Right lobe of liver (tissue), 6 donors: Measurements from ENCODE around the gene SH3BGRL2. TPM values are rescaled to one million over a fixed set of nuclear protein-coding genes. Genes with fewer than 3 reads are reported as not detected.

Source experiments
- ATAC-seq, 4 donors: fragments of 200-7000 bp; cut with Tn5 transposase; one replicate each; pipeline ENCODE4 v1.9.1; 2020; ENCODE audit warnings: mild to moderate bottlenecking in 4 of 4, moderate library complexity in 4 of 4
- DNase-seq, 3 donors: peaks; one replicate each; pipeline ENCODE4 v3.0.0-alpha.2; 2020
- H3K27ac ChIP-seq, 3 donors: fragments of 200-600 bp; one replicate each; pipeline ENCODE4 v1.8.0; 2022
- H3K27me3 ChIP-seq, 2 donors: fragments of 200-600 bp; one replicate each; pipeline ENCODE4 v1.8.0; 2022
- H3K36me3 ChIP-seq, 4 donors: fragments of 200-600 bp; sonication (generic) in 1 of 4; one replicate each; pipeline versions ENCODE4 v1.5.1 to v1.8.0; 2017 to 2022; ENCODE audit warnings: control low read depth in 1 of 4
- H3K4me1 ChIP-seq, 4 donors: fragments of 200-600 bp; sonication (generic) in 1 of 4; one replicate each; pipeline versions ENCODE4 v1.5.1 to v1.8.0; 2017 to 2022; ENCODE audit warnings: control low read depth in 1 of 4
- H3K4me3 ChIP-seq, 3 donors: fragments of 200-600 bp; one replicate each; pipeline ENCODE4 v1.8.0; 2022
- H3K9me3 ChIP-seq, 4 donors: fragments of 200-600 bp; sonication (generic) in 1 of 4; one replicate each; pipeline versions ENCODE4 v1.5.1 to v1.8.0; 2017 to 2022; ENCODE audit warnings: control low read depth in 1 of 4
- POLR2A ChIP-seq: fragments of 450-650 bp; IDR thresholded peaks from one replicate; pipeline ENCODE4 v1.6.1; 2017; ENCODE audit warnings: antibody characterized with exemption, mild to moderate bottlenecking
- WGBS: methylation state at CpG from one replicate; pipeline ENCODE4 v1.1.6; 2018; ENCODE audit warnings: low coverage, low lambda C conversion rate; ENCODE audit not compliant: insufficient coverage; ENCODE audit errors: missing lambda C conversion rate; 5-methylcytosine and 5-hydroxymethylcytosine counted together
- intact Hi-C, 2 donors: fragments of 100-400 bp; cut with DNase I; formaldehyde crosslinking; loops; one replicate each; pipeline versions ENCODE4 v1.11.2 to v1.14.1; 2022
- total RNA-seq, 6 experiments: library from RNA; depleted of rRNA in 2 of 6; stranded (reverse); fragments of >200 nt in 2 of 6; fragmentation: NEBNext Ultra II Directional in 3 of 6; extraction: Animal tissue kit (Norgen Biotek cat#: 25700) in 3 of 6; gene quantifications; one replicate each; pipeline versions ENCODE4 v1.1.0 to v1.2.4, GENCODE V29; 2016 to 2023
- TF ChIP-seq, protein P1 (sequence below), 4 donors: fragments of 200-600 bp in 3 of 4; fragments of 450-650 bp in 1 of 4; IDR thresholded peaks; one replicate each; pipeline versions ENCODE4 v1.5.1 to v1.8.0; 2016 to 2022; ENCODE audit warnings: antibody characterized with exemption in 4 of 4, mild to moderate bottlenecking in 2 of 4
- donor health status: DM: no; HTN: yes; CAD: no.
- donor health status: DM: no; HTN: no; CAD: no.
- donor health status: DM: no; HTN: no; CAD: no.
- donor health status: DM: no; HTN: yes; CAD: no.
- donor health status: DM: no; HTN: yes; CAD: no.

SH3BGRL2 gene
- total RNA-seq, 6 experiments from 2014 or later: 15.0 to 66.0 (median 39.5) TPM

DNA sequence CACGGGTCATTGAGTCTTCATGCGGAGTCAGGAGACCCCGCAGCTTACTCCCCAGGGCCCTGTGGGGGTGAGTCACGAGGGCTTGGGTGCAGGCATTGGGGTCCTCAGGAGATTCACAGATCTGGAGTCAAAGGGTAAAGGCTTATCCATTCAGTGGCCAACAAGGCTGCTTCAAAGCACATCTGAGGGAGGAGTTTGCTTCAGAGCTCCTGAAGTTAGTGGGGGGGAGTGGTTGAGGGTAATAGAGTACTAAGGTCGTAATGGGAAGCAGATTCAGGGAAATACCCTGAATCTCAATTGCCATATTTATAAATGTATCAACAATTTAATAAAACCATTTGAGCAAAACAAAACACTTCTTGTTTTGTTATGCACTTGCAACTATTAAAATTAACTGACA, 37.3 kb downstream of the SH3BGRL2 start:
- ATAC-seq (no peak), DNase-seq (no peak)
- no peak overlapping the region for H3K27ac ChIP-seq
- H3K27me3 ChIP-seq: no peaks in the 10 kb centered on the region
- H3K4me3 ChIP-seq: no peak overlapping the region
- H3K9me3 ChIP-seq: no peaks in the 10 kb centered on the region
- TF ChIP-seq POLR2A: no peak
- TF ChIP-seq, protein P1, sequence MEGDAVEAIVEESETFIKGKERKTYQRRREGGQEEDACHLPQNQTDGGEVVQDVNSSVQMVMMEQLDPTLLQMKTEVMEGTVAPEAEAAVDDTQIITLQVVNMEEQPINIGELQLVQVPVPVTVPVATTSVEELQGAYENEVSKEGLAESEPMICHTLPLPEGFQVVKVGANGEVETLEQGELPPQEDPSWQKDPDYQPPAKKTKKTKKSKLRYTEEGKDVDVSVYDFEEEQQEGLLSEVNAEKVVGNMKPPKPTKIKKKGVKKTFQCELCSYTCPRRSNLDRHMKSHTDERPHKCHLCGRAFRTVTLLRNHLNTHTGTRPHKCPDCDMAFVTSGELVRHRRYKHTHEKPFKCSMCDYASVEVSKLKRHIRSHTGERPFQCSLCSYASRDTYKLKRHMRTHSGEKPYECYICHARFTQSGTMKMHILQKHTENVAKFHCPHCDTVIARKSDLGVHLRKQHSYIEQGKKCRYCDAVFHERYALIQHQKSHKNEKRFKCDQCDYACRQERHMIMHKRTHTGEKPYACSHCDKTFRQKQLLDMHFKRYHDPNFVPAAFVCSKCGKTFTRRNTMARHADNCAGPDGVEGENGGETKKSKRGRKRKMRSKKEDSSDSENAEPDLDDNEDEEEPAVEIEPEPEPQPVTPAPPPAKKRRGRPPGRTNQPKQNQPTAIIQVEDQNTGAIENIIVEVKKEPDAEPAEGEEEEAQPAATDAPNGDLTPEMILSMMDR (IDR thresholded peaks at IDR 0.05): no peak
- H3K36me3 ChIP-seq: no peaks in the 10 kb centered on the region
- intact Hi-C loops: no loop called here
- peaks cover 0 to 19% (median 6%) of the 10 kb centered on the region in 4 donors for H3K4me1 ChIP-seq
- WGBS: 80% methylated on average over 2 of the region's 5 CpGs

GRCh38 chr6:79669766-79670165, 38.6 kb downstream of the SH3BGRL2 start:
- ATAC-seq: peak in 2 of 4 donors; percentile 11 to 42
- DNase-seq: no peak
- Histone ChIP-seq H3K4me3 (no peak overlapping the region), H3K27ac (no peak overlapping the region), H3K36me3 (peaks cover 0 to 5% (median 2%) of the 10 kb centered on the region in 4 donors), H3K9me3 (no peaks in the 10 kb centered on the region), H3K4me1 (peaks cover 0 to 19% (median 6%) of the 10 kb centered on the region in 4 donors), H3K27me3 (no peaks in the 10 kb centered on the region)
- TF ChIP-seq, protein P1 (IDR thresholded peaks at IDR 0.05): no peak
- TF ChIP-seq POLR2A: peak; percentile 31
- intact Hi-C loops: no loop called here
- 50% methylated on average over 1 of the region's 1 CpG for WGBS

DNA sequence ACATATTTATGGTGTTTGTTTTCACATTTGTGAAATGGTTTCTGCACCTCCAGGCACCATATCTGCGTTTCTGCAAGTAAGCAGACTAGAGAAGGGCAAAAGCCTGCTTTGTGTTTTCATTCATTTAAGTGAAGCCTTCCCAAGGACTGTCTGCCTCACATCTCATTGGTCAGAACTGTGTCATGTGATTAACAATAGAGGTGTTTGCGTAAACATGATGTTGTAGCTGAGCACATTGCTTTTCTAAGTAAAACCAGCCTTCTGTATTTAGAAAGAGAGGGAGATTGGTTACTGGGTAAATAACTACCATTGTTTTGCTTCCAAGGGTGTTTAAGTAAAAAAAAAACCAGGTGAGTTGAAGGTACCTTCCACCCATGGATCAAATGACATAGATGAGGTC, 39.7 kb downstream of the SH3BGRL2 start:
- intact Hi-C loops: no loop called here
- Histone ChIP-seq H3K36me3 (peaks cover 0 to 5% (median 2%) of the 10 kb centered on the region in 4 donors), H3K9me3 (no peaks in the 10 kb centered on the region), H3K4me1 (peaks cover 0 to 13% (median 6%) of the 10 kb centered on the region in 4 donors), H3K27me3 (no peaks in the 10 kb centered on the region), H3K4me3 (no peak overlapping the region), H3K27ac (peak overlapping the region in 2 of 3 donors; percentile 5 to 8)
- ATAC-seq: no peak
- DNase-seq: no peak
- WGBS: 95% methylated on average over 2 of the region's 2 CpGs
- TF ChIP-seq POLR2A: no peak
- TF ChIP-seq, protein P1 (IDR thresholded peaks at IDR 0.05): no peak

GRCh38 chr6:79671600-79672266, 40.6 kb downstream of the SH3BGRL2 start:
- no peak overlapping the region for H3K4me3 ChIP-seq
- peaks cover 0 to 5% (median 2%) of the 10 kb centered on the region in 4 donors for H3K36me3 ChIP-seq
- intact Hi-C loops: no loop called here
- no peaks in the 10 kb centered on the region for H3K27me3 ChIP-seq
- ATAC-seq: peak; percentile 35 to 90 (median 70)
- TF ChIP-seq POLR2A: no peak
- TF ChIP-seq, protein P1 (IDR thresholded peaks at IDR 0.05): no peak
- H3K4me1 ChIP-seq: peaks cover 0 to 13% (median 6%) of the 10 kb centered on the region in 4 donors
- 49% methylated on average over 2 of the region's 4 CpGs for WGBS
- H3K9me3 ChIP-seq: no peaks in the 10 kb centered on the region
- peak in 1 of 3 donors; percentile 52 for DNase-seq
- peak overlapping the region; percentile 5 to 23 (median 20) for H3K27ac ChIP-seq
